Stimulated activated CD4-positive, alpha-beta T cell treated with anti-CD3 and anti-CD28 coated beads, Interleukin-2, amount 100 ng/mL, for 4 hours (primary cell): ENCODE measurements around the gene CDH22.

Experiments used
- DNase-seq: peaks from one replicate; pipeline ENCODE4 v3.0.0-alpha.2; 2020; ENCODE audit warnings: low read depth

The CDH22 gene

DNA sequence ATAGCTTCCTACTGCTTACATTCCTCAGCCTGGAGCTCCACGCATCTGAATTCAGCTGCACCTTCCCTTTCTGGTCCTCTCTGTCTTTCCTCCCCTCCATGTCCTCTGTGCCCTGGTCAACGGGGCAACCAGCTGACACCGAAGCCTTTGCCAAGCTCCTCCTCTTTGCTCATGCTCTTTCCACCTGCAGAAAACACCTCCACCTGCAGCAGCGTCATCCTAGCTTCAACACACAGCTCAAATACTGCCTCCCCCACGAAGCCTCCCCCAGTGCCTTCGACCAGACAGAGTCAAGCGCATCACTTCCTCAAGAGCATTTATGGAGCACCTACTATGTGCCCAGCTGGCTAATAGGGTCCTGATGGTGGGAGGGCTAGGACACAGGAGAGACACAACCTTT, 9.2 kb downstream of the CDH22 start:
- no peak for DNase-seq

DNA sequence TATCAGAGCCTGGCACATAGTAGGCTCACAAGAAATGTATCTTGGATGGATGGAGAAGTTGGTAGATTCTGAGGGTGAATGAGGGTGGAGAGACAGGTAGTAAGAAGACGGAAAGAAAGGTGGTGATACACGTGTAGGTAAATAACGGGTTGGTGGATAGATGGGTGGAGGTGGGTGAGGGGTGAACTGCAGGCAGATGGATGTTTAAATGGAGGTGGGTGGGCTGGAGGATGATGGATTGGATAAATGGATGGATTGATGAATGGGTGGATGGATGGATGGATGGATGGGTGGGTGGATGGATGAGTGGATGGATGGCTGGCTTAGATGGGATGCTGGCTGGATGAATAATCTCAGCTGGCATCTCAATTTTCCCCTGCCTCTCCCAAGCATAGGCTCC, 9.9 kb downstream of the CDH22 start:
- DNase-seq = no peak

- no peak for DNase-seq
Observed at GRCh38 chr20:46296526-46297250, 11.6 kb downstream of the CDH22 start.

DNA sequence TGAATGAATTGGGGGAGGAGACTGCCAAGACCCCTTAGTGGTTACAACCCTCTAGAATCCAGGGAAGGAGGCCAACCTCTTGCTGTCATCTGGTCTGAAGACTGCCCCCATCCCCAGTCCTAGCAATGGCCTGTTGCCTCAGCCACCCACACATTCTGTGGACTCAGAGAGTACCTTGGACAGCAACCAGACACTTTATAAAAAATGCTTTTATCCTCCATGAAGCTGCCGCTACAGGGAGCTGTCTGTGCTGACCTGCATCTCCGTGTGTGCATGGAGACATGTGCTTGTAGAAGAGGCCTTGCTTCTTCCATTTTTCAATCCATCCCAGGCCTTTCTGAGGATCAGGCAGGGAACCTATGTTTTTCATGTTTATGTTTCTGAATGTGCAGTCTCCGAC, 15.2 kb downstream of the CDH22 start:
- DNase-seq = no peak

- DNase-seq = no peak
Observed at GRCh38 chr20:46291401-46291800, 16.9 kb downstream of the CDH22 start.

GRCh38 chr20:46289432-46289831, 18.9 kb downstream of the CDH22 start:
- DNase-seq = no peak

DNA sequence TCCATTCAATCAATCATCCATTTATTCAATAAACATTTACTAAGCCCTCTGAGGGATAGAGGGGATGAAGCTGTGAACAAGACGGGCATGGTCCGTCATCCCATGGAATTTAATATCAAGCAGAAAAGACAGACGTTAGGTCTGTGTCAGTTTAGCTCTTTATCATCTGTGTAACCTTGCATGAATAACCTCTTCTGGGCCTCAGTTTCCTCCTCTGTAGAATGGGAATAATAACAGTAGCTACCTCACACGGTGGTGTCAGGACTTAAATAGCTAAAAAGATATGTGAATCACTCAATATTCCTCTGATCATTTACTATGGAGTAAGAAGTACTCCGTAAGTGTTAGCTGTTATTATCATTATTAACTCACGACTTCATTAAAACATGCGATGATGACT, 21.3 kb downstream of the CDH22 start:
- no peak for DNase-seq

GRCh38 chr20:46286382-46286781, 21.9 kb downstream of the CDH22 start:
- no peak for DNase-seq

DNA sequence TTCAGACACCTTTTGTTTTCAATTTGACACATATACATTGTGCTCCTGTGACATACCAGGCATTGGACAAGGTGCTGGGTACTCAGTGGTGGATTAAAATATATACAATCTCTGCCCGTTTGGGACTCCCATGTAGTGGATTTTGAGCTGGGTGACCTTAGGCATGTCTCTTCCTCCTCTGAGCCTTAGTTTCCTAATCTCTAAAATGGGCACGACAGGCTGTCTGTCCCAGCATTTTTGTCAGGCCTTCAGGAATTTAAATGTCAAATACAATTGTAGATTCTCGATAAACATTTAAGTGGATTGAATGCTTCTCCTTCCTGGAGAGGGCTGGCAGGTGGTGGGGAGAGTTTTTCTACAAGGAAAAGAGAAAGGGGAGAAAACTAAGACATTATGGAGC, 22.6 kb downstream of the CDH22 start:
- DNase-seq = no peak

- DNase-seq = no peak
Observed at GRCh38 chr20:46285072-46285471, 23.2 kb downstream of the CDH22 start.

GRCh38 chr20:46284040-46284427, 24.3 kb downstream of the CDH22 start:
- DNase-seq = no peak

DNA sequence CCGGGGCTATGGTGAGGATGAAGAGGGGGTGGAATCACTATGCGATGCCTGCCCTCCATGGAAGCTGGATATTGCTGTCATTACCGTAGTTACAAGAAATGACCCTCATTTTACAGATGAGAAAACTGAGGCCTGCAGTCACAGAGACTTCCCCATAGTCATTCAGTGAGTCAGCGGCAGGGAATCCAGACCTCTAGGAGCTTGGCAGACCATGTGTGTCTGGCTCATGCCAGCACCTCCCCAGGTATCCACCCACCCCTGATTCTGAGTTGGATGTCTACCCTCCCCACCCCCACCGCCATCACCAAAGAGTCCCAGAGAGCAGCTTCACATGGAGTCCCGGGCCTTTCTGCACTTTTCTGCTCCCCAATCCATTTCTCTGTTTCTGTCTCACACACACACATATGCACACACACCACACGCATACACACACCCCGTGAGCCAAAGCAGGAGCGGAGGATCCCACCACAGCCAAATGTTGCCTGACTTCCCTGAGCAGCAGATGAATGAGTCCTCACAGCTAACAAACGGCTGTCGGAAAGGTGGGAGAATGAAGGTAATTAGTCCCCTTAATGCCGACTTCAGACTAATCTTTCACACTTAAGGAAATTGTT, 24.8 kb downstream of the CDH22 start:
- no peak for DNase-seq

DNA sequence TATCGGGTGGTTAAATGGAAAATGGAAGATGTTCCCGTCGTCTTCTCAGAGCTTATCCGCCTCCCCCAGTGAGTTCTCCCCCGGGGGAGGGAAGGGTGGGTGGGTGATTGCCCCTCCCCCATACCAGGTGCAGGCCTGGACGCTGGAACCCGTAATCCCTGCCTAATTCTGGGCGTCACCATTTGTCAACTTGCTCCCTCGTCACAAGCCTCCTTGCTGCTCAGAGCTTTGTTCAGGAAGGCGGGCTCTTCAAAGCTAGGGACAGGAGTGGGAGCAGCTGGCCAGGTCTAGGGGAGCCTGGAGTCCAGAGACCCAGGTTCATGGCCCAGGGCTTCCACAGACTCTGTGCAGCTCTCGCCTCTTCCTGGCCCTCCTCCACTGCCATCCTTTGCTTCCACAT, 25.6 kb downstream of the CDH22 start:
- no peak for DNase-seq

DNA sequence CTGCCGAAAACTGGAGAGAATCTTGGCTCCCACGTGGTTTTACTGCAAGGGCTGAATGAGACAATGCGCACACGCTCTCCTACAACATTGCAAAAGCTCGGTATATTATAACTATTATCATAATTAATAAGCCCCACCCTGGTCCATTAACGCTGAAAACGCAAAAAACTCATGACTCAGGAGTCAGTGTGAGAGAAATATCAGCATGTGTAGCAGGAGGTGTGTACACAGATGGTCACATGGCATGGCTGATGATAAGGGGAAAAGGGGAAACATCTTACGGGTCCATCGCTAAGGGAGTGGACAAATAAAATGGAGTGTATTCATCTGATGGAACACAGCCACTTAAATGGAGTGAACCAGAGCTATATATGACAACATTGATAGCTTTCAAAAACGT, 29.2 kb downstream of the CDH22 start:
- no peak for DNase-seq

GRCh38 chr20:46277602-46278001, 30.7 kb downstream of the CDH22 start:
- no peak for DNase-seq

- no peak for DNase-seq
Observed at GRCh38 chr20:46276531-46276930, 31.8 kb downstream of the CDH22 start.

DNA sequence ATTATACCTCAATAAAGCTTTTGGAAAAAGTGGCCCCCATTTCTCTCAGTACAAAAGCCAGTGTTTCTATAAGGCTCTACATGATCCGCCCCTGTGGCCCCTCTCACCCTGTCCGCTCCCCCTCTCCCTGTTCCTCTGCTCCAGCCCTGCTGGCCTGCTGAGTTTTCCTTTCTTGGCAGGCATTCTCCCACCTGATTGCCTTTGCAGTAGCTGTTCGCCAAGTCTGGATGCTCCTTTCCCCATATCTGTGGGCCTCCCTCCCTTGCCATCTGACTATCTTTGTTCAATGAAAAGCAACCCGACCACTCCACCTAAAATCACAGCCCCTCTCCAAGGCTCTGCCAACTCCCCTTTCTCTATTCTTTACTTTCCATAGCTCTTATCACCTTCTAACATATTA, 33.2 kb downstream of the CDH22 start:
- DNase-seq = no peak

DNA sequence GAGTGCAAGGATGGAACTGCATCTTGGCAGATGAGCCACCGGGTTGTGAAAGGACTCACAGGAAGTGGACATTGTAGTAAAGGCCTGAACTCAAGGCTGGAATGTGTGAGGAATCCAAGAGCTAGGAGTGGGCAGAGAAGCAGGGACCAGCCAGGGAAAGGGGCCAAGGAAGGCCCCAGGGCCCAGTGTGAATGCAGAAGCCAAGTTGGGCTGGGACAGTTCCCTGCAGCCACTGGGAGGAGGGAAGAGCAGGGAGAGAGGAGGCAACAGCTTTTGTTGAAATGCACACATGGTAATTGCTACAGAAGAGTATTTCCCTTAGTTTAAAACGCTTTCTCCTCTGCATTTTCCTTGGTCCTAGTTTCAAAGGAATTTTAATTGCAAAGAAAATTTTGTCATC, 34.6 kb downstream of the CDH22 start:
- no peak for DNase-seq

DNA sequence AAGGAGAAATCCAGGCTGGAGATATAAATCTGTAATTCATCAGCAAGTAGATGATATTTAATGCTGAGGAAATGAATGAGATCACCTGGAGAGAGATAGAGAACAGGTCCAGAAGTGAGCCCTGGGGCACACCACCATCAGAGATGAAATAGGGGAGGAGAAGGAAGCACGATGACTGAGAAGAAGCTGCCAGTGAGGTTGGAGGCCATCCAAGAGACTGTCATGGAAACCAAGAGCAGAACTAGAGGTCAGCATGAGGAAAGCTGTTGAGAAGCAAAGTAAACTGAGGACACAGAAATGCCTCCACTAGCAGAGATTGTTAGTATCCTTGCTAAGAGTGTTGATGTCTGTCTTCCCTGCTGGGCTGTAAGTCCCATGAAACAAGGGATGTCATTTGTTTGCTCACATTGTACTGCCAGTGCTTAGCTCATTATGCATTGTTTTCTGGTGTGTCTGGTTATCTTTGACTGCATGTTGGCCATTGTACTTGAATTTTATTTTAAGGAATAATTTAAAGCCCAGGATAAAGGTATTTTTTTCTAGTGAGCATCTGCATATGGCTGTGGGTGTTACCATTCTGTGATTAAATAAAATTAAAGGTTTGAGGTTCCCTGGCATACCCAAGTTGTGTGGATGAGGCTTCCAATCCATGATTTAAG, 35.8 kb downstream of the CDH22 start:
- no peak for DNase-seq

DNA sequence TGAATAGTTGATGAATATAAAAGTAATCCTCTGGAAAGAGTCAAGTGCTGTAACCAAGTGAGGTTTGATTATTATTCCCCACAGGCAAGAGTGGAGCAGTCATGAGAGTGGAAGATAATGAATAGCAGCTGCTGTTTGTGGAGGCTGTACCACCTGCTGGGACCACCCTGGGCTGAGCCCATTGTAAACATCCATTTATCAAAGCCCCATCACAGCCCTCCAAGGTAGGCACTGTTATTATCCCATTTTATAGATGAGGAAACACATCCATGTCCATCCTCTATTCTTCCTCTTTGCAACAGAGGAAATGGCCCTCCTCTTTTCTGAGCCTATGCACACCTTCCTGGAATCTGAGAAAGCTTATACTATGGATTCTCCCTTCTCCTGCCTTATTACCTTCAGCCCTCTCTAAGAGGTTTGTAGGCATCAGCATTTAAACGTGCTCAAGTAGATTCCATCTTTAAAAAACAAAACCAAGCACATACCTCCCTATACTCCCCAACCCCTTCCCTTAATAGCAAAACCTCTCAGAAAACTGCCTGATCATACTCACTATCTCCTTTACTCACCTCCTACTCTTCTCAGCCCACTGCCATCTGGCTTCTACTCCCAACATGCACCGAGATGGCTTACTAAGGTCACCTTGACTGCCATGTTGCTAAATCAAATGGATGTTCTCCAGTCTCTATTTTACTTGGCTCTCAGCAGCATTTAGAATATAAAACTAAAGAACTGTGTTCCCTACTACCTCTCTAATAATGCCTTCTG, 37.1 kb downstream of the CDH22 start:
- no peak for DNase-seq

GRCh38 chr20:46269372-46269771, 38.9 kb downstream of the CDH22 start:
- no peak for DNase-seq

DNA sequence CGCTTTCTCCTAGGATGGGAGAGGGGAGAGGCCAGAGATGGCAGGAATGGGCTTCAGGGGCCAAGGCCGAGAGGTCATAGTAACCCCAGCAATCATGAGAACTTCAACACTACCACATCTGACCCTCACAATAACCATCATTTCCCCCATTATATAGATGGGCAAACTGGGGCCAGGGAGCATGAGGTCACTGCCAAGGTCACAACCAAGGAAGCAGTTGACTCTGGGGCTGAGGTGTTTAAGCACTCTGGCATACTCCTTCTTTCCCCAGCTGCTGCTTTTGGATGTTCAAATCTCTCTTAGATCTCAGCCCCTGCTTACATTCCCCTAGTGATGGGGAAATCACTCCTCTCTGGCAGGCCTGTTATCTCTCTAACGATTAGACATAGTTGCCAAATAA, 39.6 kb downstream of the CDH22 start:
- DNase-seq = no peak

GRCh38 chr20:46268131-46268614, 40.1 kb downstream of the CDH22 start:
- DNase-seq = no peak
